Ishikawa (cell line): ENCODE measurements around the gene BIN1.

Source experiments
- CEBPB ChIP-seq: IDR thresholded peaks from 2 replicates; pipeline ENCODE4 v1.6.1; 2012
- CREB1 ChIP-seq: IDR thresholded peaks from 2 replicates; pipeline ENCODE4 v1.6.1; 2012; ENCODE audit warnings: low read depth
- EP300 ChIP-seq: IDR thresholded peaks from 2 replicates; pipeline ENCODE4 v1.6.1; 2012; ENCODE audit warnings: borderline replicate concordance
- FOXM1 ChIP-seq: IDR thresholded peaks from 2 replicates; pipeline ENCODE4 v1.6.1; 2012; ENCODE audit warnings: low read depth, borderline replicate concordance
- NFIC ChIP-seq: IDR thresholded peaks from 2 replicates; pipeline ENCODE4 v1.6.1; 2012
- RAD21 ChIP-seq: IDR thresholded peaks from 2 replicates; pipeline ENCODE4 v1.6.1; 2012; ENCODE audit warnings: low read depth
- TAF1 ChIP-seq: IDR thresholded peaks from 2 replicates; pipeline ENCODE4 v1.6.1; 2012; ENCODE audit warnings: low read depth, mild to moderate bottlenecking
- TCF12 ChIP-seq: IDR thresholded peaks from 2 replicates; pipeline ENCODE4 v1.6.1; 2012; ENCODE audit warnings: low read depth
- TEAD4 ChIP-seq: IDR thresholded peaks from 2 replicates; pipeline ENCODE4 v1.6.1; 2012
- YY1 ChIP-seq: IDR thresholded peaks from 2 replicates; pipeline ENCODE4 v1.6.1; 2012; ENCODE audit warnings: low read depth
- ZBTB7A ChIP-seq: IDR thresholded peaks from 2 replicates; pipeline ENCODE4 v1.6.1; 2012; ENCODE audit warnings: low read depth
- TF ChIP-seq, protein P1 (sequence below): IDR thresholded peaks from 2 replicates; pipeline ENCODE4 v1.6.1; 2012
- TF ChIP-seq, protein P2 (sequence below): IDR thresholded peaks from 2 replicates; pipeline ENCODE4 v1.6.1; 2012; ENCODE audit warnings: low read depth, mild to moderate bottlenecking

DNA sequence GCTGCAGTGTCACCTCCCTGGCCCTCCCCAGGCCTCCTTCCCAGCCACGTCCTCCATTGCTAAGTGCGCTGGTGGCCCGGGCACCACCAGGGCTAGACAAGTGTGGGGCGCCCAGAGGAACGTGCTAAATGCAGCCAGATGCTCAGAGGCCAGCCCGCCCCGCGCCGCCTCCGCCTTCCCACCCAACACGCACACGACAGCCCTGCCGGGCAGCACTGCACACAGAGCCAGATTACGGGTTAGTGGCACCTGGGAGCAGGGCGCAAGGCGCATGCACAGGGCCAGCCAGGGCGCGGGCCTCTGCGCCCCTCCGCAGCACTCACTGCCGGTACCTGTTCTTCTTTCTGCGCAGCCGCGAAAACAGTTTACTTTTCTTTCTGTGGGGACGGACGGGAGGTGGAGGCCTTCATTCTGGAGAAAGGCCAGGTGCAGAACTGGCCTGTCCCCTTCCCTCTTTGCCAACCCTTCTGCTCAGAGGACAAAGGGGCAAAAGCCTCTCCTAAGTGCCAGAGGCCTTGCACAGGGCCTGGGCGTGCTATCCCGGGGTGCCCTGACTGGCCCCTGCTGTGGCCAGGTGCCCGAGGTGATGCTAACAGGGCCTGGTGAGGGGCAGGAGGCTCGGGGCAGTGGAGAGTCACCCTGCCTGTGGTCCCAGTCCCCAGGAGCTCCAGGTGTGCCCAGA, 46.5 kb downstream of the BIN1 start:
- TF ChIP-seq RAD21 (no peak), EP300 (no peak), YY1 (no peak), TEAD4 (no peak), FOXM1 (no peak), NFIC (no peak), CREB1 (no peak), ZBTB7A (no peak), TAF1 (no peak), CEBPB (no peak), TCF12 (no peak)
- TF ChIP-seq, protein P1, sequence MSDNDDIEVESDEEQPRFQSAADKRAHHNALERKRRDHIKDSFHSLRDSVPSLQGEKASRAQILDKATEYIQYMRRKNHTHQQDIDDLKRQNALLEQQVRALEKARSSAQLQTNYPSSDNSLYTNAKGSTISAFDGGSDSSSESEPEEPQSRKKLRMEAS = no peak
- TF ChIP-seq, protein P2, sequence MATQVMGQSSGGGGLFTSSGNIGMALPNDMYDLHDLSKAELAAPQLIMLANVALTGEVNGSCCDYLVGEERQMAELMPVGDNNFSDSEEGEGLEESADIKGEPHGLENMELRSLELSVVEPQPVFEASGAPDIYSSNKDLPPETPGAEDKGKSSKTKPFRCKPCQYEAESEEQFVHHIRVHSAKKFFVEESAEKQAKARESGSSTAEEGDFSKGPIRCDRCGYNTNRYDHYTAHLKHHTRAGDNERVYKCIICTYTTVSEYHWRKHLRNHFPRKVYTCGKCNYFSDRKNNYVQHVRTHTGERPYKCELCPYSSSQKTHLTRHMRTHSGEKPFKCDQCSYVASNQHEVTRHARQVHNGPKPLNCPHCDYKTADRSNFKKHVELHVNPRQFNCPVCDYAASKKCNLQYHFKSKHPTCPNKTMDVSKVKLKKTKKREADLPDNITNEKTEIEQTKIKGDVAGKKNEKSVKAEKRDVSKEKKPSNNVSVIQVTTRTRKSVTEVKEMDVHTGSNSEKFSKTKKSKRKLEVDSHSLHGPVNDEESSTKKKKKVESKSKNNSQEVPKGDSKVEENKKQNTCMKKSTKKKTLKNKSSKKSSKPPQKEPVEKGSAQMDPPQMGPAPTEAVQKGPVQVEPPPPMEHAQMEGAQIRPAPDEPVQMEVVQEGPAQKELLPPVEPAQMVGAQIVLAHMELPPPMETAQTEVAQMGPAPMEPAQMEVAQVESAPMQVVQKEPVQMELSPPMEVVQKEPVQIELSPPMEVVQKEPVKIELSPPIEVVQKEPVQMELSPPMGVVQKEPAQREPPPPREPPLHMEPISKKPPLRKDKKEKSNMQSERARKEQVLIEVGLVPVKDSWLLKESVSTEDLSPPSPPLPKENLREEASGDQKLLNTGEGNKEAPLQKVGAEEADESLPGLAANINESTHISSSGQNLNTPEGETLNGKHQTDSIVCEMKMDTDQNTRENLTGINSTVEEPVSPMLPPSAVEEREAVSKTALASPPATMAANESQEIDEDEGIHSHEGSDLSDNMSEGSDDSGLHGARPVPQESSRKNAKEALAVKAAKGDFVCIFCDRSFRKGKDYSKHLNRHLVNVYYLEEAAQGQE = no peak
